ENCODE data around the gene PHKB. TPM values are rescaled to one million over a fixed set of nuclear protein-coding genes. Genes with fewer than 3 reads are reported as not detected.

Gene PHKB
- 26.9 to 32.6 TPM (median 27.6 TPM) in 5 replicates for total RNA-seq (2022; extraction: Qiagen RNA extraction)

GRCh38 chr16:47460711-47461597 is at the start of gene PHKB, which contains the start of gene ITFG1:
TSS of gene PHKB (plus strand) at chr16:47461331. CDS start at chr16:47461351, 20 bp downstream.
TSS of gene ITFG1 (minus strand) at chr16:47461063. CDS start at chr16:47461045, 18 bp downstream.

Other genes starting within 250 kb of the PHKB start
- gene ITFG1, start 268 bp upstream of the PHKB start, total RNA-seq (2022; extraction: Qiagen RNA extraction): 34.7 to 40.9 TPM (median 38.4 TPM) in 5 replicates

Data from A549 treated with AZD2906 at 1 μM for 4 hours (cell line).